DOHH2 (cell line): ENCODE results near the gene UNC79.

ENCODE experiments used
- EZH2phosphoT487 ChIP-seq: fragments of 200-600 bp; sonication (generic); IDR thresholded peaks from 2 replicates; pipeline ENCODE4 v1.6.1; 2017; ENCODE audit warnings: borderline replicate concordance, mild to moderate bottlenecking, antibody characterized with exemption, low read length, moderate library complexity, mixed read lengths
- TF ChIP-seq, protein P1 (sequence below): fragments of 200-600 bp; sonication (generic); IDR thresholded peaks from one replicate; pipeline ENCODE4 v1.5.1; 2014; ENCODE audit warnings: antibody characterized with exemption, mild to moderate bottlenecking, low read depth, low read length; ENCODE audit not compliant: poor library complexity, severe bottlenecking

DNA sequence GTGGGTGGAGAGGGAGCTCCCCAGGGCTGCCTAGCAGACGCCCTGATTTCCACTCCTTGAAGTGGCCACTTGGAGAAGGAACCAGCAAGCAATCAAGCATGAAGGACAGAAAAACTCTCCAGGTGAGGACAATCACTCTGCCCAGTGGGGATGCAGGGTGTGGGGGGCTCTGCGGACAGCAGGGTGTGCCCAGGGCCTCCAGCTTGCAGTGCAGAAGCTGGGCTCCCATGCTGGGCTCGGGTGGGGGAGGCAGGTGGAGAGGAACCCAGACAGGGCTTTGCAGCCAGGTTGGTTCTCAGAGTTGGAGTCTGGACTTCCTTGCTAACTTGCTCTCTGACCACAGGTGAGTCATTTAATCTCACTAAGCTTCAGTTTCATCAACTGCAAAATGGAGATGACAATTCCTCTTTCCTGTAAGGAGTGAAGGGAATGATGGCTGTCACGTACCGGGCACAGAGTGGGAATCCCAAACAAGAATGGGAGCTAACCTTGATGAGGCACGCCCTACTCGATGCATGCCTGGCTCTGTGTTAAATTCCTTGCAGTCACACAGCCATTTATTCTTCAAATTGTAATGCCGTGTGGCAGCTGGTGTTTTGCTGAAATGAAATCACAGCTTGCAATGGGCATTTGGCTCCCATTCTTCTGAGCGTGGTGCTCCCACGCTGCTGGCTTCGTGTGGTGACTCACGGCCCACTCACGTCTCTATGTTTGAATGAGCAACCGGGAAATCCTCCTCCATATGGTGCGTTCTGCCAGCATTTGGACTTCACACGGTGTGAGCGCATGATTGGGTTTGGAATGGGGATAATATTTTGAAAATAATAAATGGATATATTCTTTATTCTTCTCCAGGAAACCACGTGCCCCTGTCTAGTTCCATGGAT lies 282.3 kb downstream of the UNC79 start:
- TF ChIP-seq, protein P1, sequence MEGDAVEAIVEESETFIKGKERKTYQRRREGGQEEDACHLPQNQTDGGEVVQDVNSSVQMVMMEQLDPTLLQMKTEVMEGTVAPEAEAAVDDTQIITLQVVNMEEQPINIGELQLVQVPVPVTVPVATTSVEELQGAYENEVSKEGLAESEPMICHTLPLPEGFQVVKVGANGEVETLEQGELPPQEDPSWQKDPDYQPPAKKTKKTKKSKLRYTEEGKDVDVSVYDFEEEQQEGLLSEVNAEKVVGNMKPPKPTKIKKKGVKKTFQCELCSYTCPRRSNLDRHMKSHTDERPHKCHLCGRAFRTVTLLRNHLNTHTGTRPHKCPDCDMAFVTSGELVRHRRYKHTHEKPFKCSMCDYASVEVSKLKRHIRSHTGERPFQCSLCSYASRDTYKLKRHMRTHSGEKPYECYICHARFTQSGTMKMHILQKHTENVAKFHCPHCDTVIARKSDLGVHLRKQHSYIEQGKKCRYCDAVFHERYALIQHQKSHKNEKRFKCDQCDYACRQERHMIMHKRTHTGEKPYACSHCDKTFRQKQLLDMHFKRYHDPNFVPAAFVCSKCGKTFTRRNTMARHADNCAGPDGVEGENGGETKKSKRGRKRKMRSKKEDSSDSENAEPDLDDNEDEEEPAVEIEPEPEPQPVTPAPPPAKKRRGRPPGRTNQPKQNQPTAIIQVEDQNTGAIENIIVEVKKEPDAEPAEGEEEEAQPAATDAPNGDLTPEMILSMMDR, result no peak
- no peak for TF ChIP-seq EZH2phosphoT487
